Thoracic aorta (tissue), 2 donors: ENCODE data around the gene ACO1. TPM values are rescaled to one million over a fixed set of nuclear protein-coding genes. Genes with fewer than 3 reads are reported as not detected.

Experiments used
- ATAC-seq: fragments of 150-250 bp; one replicate; pipeline ENCODE4 v1.8.0; 2017; ENCODE audit warnings: low read depth; ENCODE audit not compliant: insufficient number of reproducible peaks, low FRiP score
- DNase-seq: peaks from one replicate; pipeline ENCODE4 v3.0.0-alpha.2; 2020; ENCODE audit warnings: low spot score
- H3K27ac ChIP-seq, 2 donors: fragments of 200-600 bp; sonication (generic); 1 replicate in 1 of 2; 2 replicates in 1 of 2; pipeline ENCODE4 v1.5.1; 2016; ENCODE audit warnings: mild to moderate bottlenecking in 2 of 2, moderate library complexity in 2 of 2
- H3K27me3 ChIP-seq: fragments of 200-600 bp; sonication (generic); replicated peaks from 2 replicates; pipeline ENCODE4 v1.6.0; 2016; ENCODE audit warnings: mild to moderate bottlenecking; ENCODE audit not compliant: insufficient read depth
- H3K36me3 ChIP-seq: fragments of 200-600 bp; sonication (generic); one replicate; pipeline ENCODE4 v1.5.1; 2016
- H3K4me1 ChIP-seq, 2 donors: fragments of 200-600 bp; sonication (generic); 1 replicate in 1 of 2; 2 replicates in 1 of 2; pipeline versions ENCODE4 v1.5.1 to v1.6.0; 2016; ENCODE audit warnings: low read depth in 2 of 2, mild to moderate bottlenecking in 1 of 2; ENCODE audit not compliant: control insufficient read depth in 1 of 2
- H3K4me3 ChIP-seq: fragments of 200-600 bp; sonication (generic); 2 replicates; pipeline ENCODE4 v1.5.1; 2016; ENCODE audit warnings: mild to moderate bottlenecking
- H3K9me3 ChIP-seq: fragments of 200-600 bp; sonication (generic); 2 replicates; pipeline ENCODE4 v1.5.1; 2016
- total RNA-seq, 2 donors: library from RNA; depleted of rRNA; stranded (reverse); fragments of >200 nt; gene quantifications; one replicate each; pipeline versions ENCODE4 v1.1.0 to v1.2.3, GENCODE V29; 2016
- TF ChIP-seq, protein P1 (sequence below): fragments of 200-600 bp; sonication (generic); IDR thresholded peaks from one replicate; pipeline ENCODE4 v1.5.1; 2019; ENCODE audit warnings: antibody characterized with exemption

ACO1 gene
- total RNA-seq, 2 donors from 2014 or later, result 28.6 to 32.9 TPM

DNA sequence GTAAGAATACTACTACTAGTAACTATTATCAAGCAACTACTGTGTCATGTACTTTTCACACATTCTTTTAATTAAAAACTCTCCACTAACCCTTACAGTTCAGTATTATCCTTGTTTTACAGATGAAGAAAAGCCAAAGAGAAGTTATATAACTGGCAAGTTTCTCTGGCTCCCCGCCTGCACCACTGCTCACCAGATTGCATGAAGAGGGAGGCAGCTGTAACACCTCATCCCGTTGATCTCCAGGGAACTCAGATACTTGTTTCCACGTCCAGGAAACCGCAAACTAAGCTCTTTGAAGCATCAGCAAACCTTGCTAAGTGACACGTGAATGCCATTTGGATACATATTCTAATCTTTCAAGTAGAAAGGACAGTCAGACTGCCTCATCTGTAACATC lies 71.3 kb downstream of the ACO1 start:
- ATAC-seq, result no peak

DNA sequence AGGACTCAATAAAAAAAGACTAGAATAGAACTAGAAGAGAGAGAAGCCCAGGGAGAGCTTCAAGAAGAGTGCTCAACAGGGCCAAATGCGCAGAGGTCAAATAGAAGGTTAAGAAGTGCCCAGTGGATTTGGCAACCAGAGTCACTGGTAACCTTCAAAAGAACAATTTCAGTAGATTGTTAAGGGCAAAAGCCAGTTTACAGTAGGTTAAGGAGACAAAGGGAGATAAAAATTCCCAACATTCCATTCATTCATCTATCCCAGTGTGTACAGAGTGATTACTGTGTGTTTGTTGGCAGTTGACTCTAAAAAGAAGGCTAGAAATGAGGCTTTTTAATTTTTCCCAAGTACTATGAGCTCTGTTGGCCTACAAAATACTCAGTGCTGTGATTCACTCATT lies 72.1 kb downstream of the ACO1 start:
- no peak overlapping the region for H3K4me3 ChIP-seq
- peaks cover 22% of the 10 kb centered on the region for H3K36me3 ChIP-seq
- no peaks in the 10 kb centered on the region for H3K4me1 ChIP-seq
- H3K27ac ChIP-seq, result no peak overlapping the region
- no peaks in the 10 kb centered on the region for H3K9me3 ChIP-seq
- no peaks in the 10 kb centered on the region for H3K27me3 ChIP-seq
- DNase-seq (no peak), ATAC-seq (no peak)
- TF ChIP-seq, protein P1, sequence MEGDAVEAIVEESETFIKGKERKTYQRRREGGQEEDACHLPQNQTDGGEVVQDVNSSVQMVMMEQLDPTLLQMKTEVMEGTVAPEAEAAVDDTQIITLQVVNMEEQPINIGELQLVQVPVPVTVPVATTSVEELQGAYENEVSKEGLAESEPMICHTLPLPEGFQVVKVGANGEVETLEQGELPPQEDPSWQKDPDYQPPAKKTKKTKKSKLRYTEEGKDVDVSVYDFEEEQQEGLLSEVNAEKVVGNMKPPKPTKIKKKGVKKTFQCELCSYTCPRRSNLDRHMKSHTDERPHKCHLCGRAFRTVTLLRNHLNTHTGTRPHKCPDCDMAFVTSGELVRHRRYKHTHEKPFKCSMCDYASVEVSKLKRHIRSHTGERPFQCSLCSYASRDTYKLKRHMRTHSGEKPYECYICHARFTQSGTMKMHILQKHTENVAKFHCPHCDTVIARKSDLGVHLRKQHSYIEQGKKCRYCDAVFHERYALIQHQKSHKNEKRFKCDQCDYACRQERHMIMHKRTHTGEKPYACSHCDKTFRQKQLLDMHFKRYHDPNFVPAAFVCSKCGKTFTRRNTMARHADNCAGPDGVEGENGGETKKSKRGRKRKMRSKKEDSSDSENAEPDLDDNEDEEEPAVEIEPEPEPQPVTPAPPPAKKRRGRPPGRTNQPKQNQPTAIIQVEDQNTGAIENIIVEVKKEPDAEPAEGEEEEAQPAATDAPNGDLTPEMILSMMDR, result no peak

More for the DNA sequence above, 71.3 kb downstream of the ACO1 start:
- Histone ChIP-seq H3K27me3 (no peaks in the 10 kb centered on the region), H3K4me3 (no peak overlapping the region), H3K9me3 (no peaks in the 10 kb centered on the region), H3K4me1 (no peaks in the 10 kb centered on the region), H3K36me3 (peaks cover 24% of the 10 kb centered on the region), H3K27ac (no peak overlapping the region)
- DNase-seq, result no peak
- TF ChIP-seq, protein P1, result no peak

- peaks cover 23% of the 10 kb centered on the region for H3K36me3 ChIP-seq
- no peaks in the 10 kb centered on the region for H3K9me3 ChIP-seq
- no peak overlapping the region for H3K27ac ChIP-seq
- DNase-seq, result no peak
- ATAC-seq, result no peak
- H3K4me3 ChIP-seq, result no peak overlapping the region
- no peaks in the 10 kb centered on the region for H3K4me1 ChIP-seq
- TF ChIP-seq, protein P1, result no peak
- no peaks in the 10 kb centered on the region for H3K27me3 ChIP-seq
Measured at GRCh38 chr9:32463500-32464293, 79.3 kb downstream of the ACO1 start.

- no peak for ATAC-seq
- H3K36me3 ChIP-seq, result peaks cover 17% of the 10 kb centered on the region
- TF ChIP-seq, protein P1, result no peak
Measured at GRCh38 chr9:32468740-32469139, 84.3 kb downstream of the ACO1 start.

GRCh38 chr9:32472344-32472743 lies 87.9 kb downstream of the ACO1 start:
- DNase-seq, result no peak
- H3K4me1 ChIP-seq, result no peaks in the 10 kb centered on the region
- no peak for ATAC-seq
- H3K27ac ChIP-seq, result no peak overlapping the region
- H3K4me3 ChIP-seq, result no peak overlapping the region
- H3K27me3 ChIP-seq, result no peaks in the 10 kb centered on the region
- TF ChIP-seq, protein P1, result no peak
- H3K36me3 ChIP-seq, result peaks cover 10% of the 10 kb centered on the region
- no peaks in the 10 kb centered on the region for H3K9me3 ChIP-seq

More at GRCh38 chr9:32468740-32469139, 84.3 kb downstream of the ACO1 start:
- no peak for DNase-seq
- Histone ChIP-seq H3K27ac (no peak overlapping the region), H3K27me3 (no peaks in the 10 kb centered on the region), H3K9me3 (no peaks in the 10 kb centered on the region), H3K4me1 (no peaks in the 10 kb centered on the region), H3K4me3 (no peak overlapping the region)
